Glutamatergic neuron (in vitro differentiated cells): Measurements from ENCODE around the gene OSBPL2. TPM values are rescaled to one million over a fixed set of nuclear protein-coding genes. Genes with fewer than 3 reads are reported as not detected.

Experiments
- DNase-seq: peaks from one replicate; pipeline ENCODE4 v3.0.0; 2022
- H3K27ac Mint-ChIP-seq: one replicate; pipeline ENCODE4 v1.8.0; 2020; ENCODE audit warnings: mild to moderate bottlenecking, mixed read lengths, inconsistent platforms; ENCODE audit not compliant: unreplicated experiment
- H3K27me3 Mint-ChIP-seq: one replicate; pipeline ENCODE4 v1.8.0; 2020; ENCODE audit warnings: mild to moderate bottlenecking, moderate library complexity, mixed read lengths, inconsistent platforms; ENCODE audit not compliant: unreplicated experiment
- H3K36me3 Mint-ChIP-seq: one replicate; pipeline ENCODE4 v1.8.0; 2020; ENCODE audit warnings: mild to moderate bottlenecking, mixed read lengths, inconsistent platforms; ENCODE audit not compliant: unreplicated experiment
- H3K4me1 Mint-ChIP-seq: one replicate; pipeline ENCODE4 v1.8.0; 2020; ENCODE audit warnings: mild to moderate bottlenecking, low read depth, mixed read lengths, inconsistent platforms; ENCODE audit not compliant: unreplicated experiment
- H3K4me3 Mint-ChIP-seq: one replicate; pipeline ENCODE4 v1.8.0; 2020; ENCODE audit warnings: mild to moderate bottlenecking, mixed read lengths, inconsistent platforms; ENCODE audit not compliant: unreplicated experiment
- H3K9me3 Mint-ChIP-seq: one replicate; pipeline ENCODE4 v1.8.0; 2020; ENCODE audit warnings: mild to moderate bottlenecking, moderate library complexity, mixed read lengths, inconsistent platforms; ENCODE audit not compliant: unreplicated experiment
- total RNA-seq: library from RNA; stranded (reverse); fragmentation: NEBNext Ultra II Directional; extraction: Animal tissue kit (Norgen Biotek cat#: 25700); gene quantifications from one replicate; pipeline ENCODE4 v1.2.1, GENCODE V29; 2021; ENCODE audit not compliant: unreplicated experiment
- TF ChIP-seq, protein P1 (sequence below): fragments of 200-600 bp; sonication (generic); IDR thresholded peaks from one replicate; pipeline ENCODE4 v1.5.0; 2021; ENCODE audit not compliant: partially characterized antibody, unreplicated experiment

OSBPL2 gene
- total RNA-seq, 1 donor from 2014 or later, result 42.6 TPM

DNA sequence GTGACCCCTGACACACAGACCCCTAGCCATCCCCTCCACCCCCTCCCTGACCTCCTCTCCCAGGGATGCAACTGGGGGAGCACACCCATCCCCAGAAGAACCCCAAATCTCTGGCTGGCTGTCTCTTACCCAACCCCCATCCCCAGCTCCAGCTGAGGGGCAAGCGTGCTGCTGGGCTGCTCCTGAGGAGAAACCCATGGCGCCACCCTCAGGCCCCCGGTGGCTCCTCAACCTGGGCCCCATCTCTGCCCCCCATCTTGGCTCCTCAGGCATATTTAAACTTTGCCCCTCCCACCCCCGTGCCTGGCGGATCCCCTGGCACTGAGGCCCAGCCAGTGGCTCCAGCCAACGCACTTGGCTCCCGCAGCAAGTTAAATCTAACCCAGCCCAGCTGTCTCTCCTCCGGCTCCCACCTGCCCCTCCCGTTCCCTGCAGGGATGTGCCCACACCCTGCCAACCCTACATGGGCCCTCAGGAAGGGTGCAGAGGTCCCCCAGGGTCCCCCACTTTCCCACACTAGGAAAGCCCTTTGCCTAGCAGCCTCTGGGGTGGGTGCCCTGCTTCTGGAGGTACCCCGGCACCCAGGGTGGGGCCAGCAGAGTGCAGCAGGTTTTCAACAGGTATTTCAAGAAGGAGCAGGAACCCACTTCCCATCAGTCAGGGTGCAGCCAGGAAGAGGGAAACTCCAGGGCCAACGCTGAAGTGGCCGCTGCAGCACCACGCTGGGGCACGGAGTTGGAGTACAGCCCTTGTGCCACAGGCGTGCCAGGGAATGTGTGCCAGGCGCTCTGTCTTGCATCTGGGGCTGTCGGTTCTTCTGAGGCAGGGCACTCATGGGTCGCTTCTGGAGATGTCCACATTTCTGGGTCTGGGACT, 5.3 kb upstream of the OSBPL2 start:
- H3K9me3 Mint-ChIP-seq, result no peaks in the 10 kb centered on the region
- TF ChIP-seq, protein P1, sequence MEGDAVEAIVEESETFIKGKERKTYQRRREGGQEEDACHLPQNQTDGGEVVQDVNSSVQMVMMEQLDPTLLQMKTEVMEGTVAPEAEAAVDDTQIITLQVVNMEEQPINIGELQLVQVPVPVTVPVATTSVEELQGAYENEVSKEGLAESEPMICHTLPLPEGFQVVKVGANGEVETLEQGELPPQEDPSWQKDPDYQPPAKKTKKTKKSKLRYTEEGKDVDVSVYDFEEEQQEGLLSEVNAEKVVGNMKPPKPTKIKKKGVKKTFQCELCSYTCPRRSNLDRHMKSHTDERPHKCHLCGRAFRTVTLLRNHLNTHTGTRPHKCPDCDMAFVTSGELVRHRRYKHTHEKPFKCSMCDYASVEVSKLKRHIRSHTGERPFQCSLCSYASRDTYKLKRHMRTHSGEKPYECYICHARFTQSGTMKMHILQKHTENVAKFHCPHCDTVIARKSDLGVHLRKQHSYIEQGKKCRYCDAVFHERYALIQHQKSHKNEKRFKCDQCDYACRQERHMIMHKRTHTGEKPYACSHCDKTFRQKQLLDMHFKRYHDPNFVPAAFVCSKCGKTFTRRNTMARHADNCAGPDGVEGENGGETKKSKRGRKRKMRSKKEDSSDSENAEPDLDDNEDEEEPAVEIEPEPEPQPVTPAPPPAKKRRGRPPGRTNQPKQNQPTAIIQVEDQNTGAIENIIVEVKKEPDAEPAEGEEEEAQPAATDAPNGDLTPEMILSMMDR, result no peak
- H3K4me3 Mint-ChIP-seq, result no peak overlapping the region
- no peaks in the 10 kb centered on the region for H3K36me3 Mint-ChIP-seq
- H3K27ac Mint-ChIP-seq, result no peak overlapping the region
- peaks cover 3% of the 10 kb centered on the region for H3K4me1 Mint-ChIP-seq
- H3K27me3 Mint-ChIP-seq, result peaks cover 4% of the 10 kb centered on the region
- no peak for DNase-seq

GRCh38 chr20:62233684-62234083, 4.6 kb upstream of the OSBPL2 start:
- DNase-seq, result no peak
- peaks cover 4% of the 10 kb centered on the region for H3K27me3 Mint-ChIP-seq
- H3K36me3 Mint-ChIP-seq, result no peaks in the 10 kb centered on the region
- H3K4me3 Mint-ChIP-seq, result no peak overlapping the region
- no peak overlapping the region for H3K27ac Mint-ChIP-seq
- H3K9me3 Mint-ChIP-seq, result no peaks in the 10 kb centered on the region
- TF ChIP-seq, protein P1, result no peak
- H3K4me1 Mint-ChIP-seq, result peaks cover 3% of the 10 kb centered on the region

- peak overlapping the region; percentile 38 for H3K27ac Mint-ChIP-seq
- no peaks in the 10 kb centered on the region for H3K9me3 Mint-ChIP-seq
- DNase-seq, result no peak
- no peaks in the 10 kb centered on the region for H3K36me3 Mint-ChIP-seq
- TF ChIP-seq, protein P1, result no peak
- H3K4me3 Mint-ChIP-seq, result no peak overlapping the region
- H3K4me1 Mint-ChIP-seq, result peaks cover 3% of the 10 kb centered on the region
- peaks cover 4% of the 10 kb centered on the region for H3K27me3 Mint-ChIP-seq
These were observed 4.0 kb upstream of the OSBPL2 start for GRCh38 chr20:62234339-62234738.

GRCh38 chr20:62235001-62235776, 3.1 kb upstream of the OSBPL2 start:
- H3K9me3 Mint-ChIP-seq, result no peaks in the 10 kb centered on the region
- no peaks in the 10 kb centered on the region for H3K36me3 Mint-ChIP-seq
- TF ChIP-seq, protein P1, result no peak
- H3K4me3 Mint-ChIP-seq, result no peak overlapping the region
- H3K27ac Mint-ChIP-seq, result peak overlapping the region; percentile 38
- peaks cover 3% of the 10 kb centered on the region for H3K4me1 Mint-ChIP-seq
- H3K27me3 Mint-ChIP-seq, result peaks cover 4% of the 10 kb centered on the region
- no peak for DNase-seq
